ENCODE data around the gene ABR. TPM values are rescaled to one million over a fixed set of nuclear protein-coding genes. Genes with fewer than 3 reads are reported as not detected.
A peak's percentile ranks its signal among the peaks of the same experiment; 100 is the strongest.

ABR gene
- total RNA-seq, 2 donors from 2014 or later: 80.7 to 82.7 TPM

DNA sequence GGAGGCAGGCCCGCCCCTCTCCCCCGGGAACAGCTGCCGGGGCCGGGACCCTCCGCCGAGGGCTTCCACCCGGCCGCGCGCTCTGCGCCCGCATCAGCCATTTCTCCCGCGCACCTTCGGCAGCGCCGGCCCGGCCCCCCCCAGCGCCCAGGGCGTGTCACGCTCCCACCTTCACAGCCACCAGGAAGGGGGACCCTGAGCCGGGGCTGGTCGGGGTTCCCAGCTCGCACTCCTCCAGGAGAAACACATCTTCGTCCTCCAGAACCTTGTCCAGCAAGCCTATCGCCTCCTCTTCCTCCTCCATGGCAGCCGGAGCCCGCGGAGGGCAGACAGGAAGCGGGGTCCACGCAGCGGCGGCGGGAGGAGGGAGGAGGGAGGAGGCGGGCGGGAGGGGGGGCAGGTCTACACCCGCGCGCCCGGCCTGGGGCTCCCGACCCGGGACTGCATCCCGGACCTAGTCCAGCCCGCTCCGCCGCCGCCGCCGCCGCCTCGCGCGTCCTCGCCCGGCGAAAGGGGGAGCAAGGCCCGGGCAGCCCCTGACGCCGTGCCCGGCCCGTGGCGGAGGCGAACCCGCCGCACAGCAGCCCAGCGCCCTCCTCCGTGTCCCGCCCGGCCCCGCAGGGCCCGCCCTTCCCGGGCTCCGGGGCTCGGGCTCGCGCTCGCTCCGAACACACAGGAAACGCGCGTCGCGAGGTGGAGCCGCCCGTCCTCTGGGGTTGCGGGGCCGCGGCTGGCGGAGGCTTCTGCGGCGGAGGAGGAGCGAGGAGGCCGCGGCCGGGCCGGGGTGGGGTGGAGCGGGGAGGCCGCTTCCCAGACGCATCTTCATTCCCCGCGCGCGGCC, 70.8 kb downstream of the ABR start:
- 0% methylated on average over 16 of the region's 103 CpGs for WGBS
- Histone ChIP-seq H3K27me3 (replicated peaks; ENCODE audit: insufficient read depth) (no peaks in the 10 kb centered on the region), H3K27ac (peak overlapping the region; percentile 85 to 88), H3K4me1 (replicated peaks) (peaks cover 9% of the 10 kb centered on the region), H3K36me3 (no peaks in the 10 kb centered on the region), H3K9me3 (no peaks in the 10 kb centered on the region), H3K4me3 (peak overlapping the region; percentile 63 to 65)
- intact Hi-C loops (cut with DNase I): no loop called here
- TF ChIP-seq, protein P1, sequence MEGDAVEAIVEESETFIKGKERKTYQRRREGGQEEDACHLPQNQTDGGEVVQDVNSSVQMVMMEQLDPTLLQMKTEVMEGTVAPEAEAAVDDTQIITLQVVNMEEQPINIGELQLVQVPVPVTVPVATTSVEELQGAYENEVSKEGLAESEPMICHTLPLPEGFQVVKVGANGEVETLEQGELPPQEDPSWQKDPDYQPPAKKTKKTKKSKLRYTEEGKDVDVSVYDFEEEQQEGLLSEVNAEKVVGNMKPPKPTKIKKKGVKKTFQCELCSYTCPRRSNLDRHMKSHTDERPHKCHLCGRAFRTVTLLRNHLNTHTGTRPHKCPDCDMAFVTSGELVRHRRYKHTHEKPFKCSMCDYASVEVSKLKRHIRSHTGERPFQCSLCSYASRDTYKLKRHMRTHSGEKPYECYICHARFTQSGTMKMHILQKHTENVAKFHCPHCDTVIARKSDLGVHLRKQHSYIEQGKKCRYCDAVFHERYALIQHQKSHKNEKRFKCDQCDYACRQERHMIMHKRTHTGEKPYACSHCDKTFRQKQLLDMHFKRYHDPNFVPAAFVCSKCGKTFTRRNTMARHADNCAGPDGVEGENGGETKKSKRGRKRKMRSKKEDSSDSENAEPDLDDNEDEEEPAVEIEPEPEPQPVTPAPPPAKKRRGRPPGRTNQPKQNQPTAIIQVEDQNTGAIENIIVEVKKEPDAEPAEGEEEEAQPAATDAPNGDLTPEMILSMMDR (IDR thresholded peaks at IDR 0.05): no peak
- peak; percentile 42 for TF ChIP-seq POLR2A (IDR thresholded peaks at IDR 0.05)
- no peak for DNase-seq (ENCODE audit: low spot score)

DNA sequence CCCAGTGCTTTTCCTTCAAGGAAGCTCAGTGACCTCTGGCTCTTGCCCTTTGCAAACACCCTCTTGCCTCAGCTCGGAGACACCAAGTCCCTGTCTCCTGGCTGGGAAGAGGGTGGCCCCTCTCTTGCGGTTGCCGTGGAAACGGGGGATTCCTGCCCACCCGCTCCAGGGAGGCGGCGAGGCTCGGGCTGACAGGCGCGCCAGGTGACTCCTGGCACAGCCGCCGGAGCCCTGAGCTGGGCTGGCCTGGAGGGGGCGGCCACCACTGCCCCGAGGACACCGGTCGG, 71.4 kb downstream of the ABR start:
- Histone ChIP-seq H3K9me3 (no peaks in the 10 kb centered on the region), H3K27me3 (replicated peaks; ENCODE audit: insufficient read depth) (no peaks in the 10 kb centered on the region), H3K36me3 (no peaks in the 10 kb centered on the region), H3K4me1 (replicated peaks) (peaks cover 9% of the 10 kb centered on the region), H3K4me3 (peak overlapping the region; percentile 63 to 65), H3K27ac (peak overlapping the region; percentile 85 to 88)
- TF ChIP-seq POLR2AphosphoS5 (IDR thresholded peaks at IDR 0.05): no peak
- TF ChIP-seq, protein P1 (IDR thresholded peaks at IDR 0.05): no peak
- no peak for TF ChIP-seq POLR2A (IDR thresholded peaks at IDR 0.05)
- DNase-seq (ENCODE audit: low spot score): no peak
- intact Hi-C loops (cut with DNase I): no loop called here
- WGBS: 0% methylated on average over 4 of the region's 16 CpGs

DNA sequence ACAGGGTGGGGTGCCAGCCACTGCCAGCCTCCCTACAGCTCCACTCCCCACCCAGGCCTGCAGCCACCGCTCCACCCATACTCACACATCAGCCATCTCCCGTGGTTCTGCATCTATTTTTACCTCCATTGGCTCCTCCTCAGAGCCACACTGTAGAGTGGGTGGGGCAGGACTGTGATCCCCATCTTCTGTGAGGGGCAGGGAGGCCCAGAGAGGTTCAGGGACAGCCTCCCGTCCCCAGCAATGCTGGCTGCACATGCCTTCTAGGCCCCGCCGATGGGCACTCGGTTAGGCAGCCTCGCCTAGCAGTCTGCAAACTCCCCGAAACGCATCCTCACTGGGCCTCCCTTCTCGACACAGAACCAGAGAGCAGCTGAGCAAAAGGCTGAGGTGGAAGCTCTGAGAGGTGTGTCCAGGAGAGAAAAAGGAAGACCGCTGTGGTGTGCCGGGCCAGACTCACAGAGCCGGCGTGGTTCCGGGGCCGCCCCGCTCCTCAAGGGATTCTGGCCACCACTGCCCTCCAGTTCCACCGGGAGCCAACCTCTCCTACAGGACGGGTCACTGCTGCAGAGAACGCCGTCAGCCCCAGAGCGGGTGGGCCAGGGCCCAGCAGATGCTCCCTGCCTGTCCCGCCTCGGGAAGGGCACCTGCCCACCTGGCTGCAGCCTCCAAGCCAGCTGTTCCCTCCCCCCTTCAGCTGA, 71.9 kb downstream of the ABR start:
- peaks cover 9% of the 10 kb centered on the region for H3K4me1 ChIP-seq (replicated peaks)
- H3K9me3 ChIP-seq: no peaks in the 10 kb centered on the region
- TF ChIP-seq POLR2A (IDR thresholded peaks at IDR 0.05) (peak; percentile 9), POLR2AphosphoS5 (IDR thresholded peaks at IDR 0.05) (no peak)
- TF ChIP-seq, protein P1 (IDR thresholded peaks at IDR 0.05): no peak
- H3K27ac ChIP-seq: peak overlapping the region; percentile 85 to 88
- peak overlapping the region; percentile 63 to 65 for H3K4me3 ChIP-seq
- intact Hi-C loops (cut with DNase I): no loop called here
- H3K36me3 ChIP-seq: no peaks in the 10 kb centered on the region
- H3K27me3 ChIP-seq (replicated peaks; ENCODE audit: insufficient read depth): no peaks in the 10 kb centered on the region
- no peak for DNase-seq (ENCODE audit: low spot score)
- 13% methylated on average over 20 of the region's 24 CpGs for WGBS

DNA sequence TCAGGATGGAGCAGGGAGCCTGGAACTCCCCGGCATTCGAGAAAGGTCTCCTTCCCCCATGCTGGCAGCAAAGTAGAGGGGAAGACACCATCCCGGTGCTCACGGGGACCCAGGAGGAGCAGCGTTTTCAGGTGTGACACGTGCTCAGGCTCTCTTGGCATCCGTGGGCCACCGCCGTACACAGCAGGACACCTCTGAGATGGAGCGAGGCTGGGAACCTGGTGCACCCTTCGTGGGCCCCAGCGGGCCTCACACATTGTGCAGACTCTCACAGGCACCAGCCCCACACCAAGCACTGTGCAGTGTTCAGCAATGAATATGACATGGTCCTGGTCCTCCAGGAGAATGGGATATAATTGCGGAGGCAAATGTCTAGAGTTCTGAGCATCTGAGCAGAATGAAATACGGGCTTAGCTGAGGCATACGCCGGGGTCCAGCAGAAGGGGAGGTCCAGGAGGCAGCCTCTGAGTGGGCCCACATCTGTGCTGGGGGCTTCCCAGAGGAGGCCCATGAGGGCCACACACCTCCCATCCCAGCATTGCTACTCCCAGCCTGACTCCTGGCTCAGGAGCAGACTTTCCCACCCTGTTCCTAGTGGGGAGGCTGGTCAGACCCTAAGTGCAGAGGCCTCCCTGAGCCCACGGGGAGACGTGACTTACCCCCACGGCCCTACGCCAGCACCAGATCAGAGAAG, 72.6 kb downstream of the ABR start:
- H3K27me3 ChIP-seq (replicated peaks; ENCODE audit: insufficient read depth): no peaks in the 10 kb centered on the region
- H3K36me3 ChIP-seq: no peaks in the 10 kb centered on the region
- no peaks in the 10 kb centered on the region for H3K9me3 ChIP-seq
- peaks cover 9% of the 10 kb centered on the region for H3K4me1 ChIP-seq (replicated peaks)
- intact Hi-C loops (cut with DNase I): no loop called here
- H3K27ac ChIP-seq: peak overlapping the region in 1 of 2 donors; percentile 88
- TF ChIP-seq, protein P1 (IDR thresholded peaks at IDR 0.05): no peak
- TF ChIP-seq POLR2AphosphoS5 (IDR thresholded peaks at IDR 0.05) (no peak), POLR2A (IDR thresholded peaks at IDR 0.05) (no peak)
- H3K4me3 ChIP-seq: no peak overlapping the region
- WGBS: 81% methylated on average over 20 of the region's 20 CpGs
- no peak for DNase-seq (ENCODE audit: low spot score)

Measured in prostate gland (tissue), 2 donors.